Right lobe of liver (tissue), 6 donors: ENCODE measurements around the gene KCNIP3. TPM values are rescaled to one million over a fixed set of nuclear protein-coding genes. Genes with fewer than 3 reads are reported as not detected.

ENCODE experiments used
- ATAC-seq, 4 donors: fragments of 200-7000 bp; cut with Tn5 transposase; one replicate each; pipeline ENCODE4 v1.9.1; 2020; ENCODE audit warnings: mild to moderate bottlenecking in 4 of 4, moderate library complexity in 4 of 4
- DNase-seq, 3 donors: peaks; one replicate each; pipeline ENCODE4 v3.0.0-alpha.2; 2020
- H3K27ac ChIP-seq, 3 donors: fragments of 200-600 bp; one replicate each; pipeline ENCODE4 v1.8.0; 2022
- H3K27me3 ChIP-seq, 2 donors: fragments of 200-600 bp; one replicate each; pipeline ENCODE4 v1.8.0; 2022
- H3K36me3 ChIP-seq, 4 donors: fragments of 200-600 bp; sonication (generic) in 1 of 4; one replicate each; pipeline versions ENCODE4 v1.5.1 to v1.8.0; 2017 to 2022; ENCODE audit warnings: control low read depth in 1 of 4
- H3K4me1 ChIP-seq, 4 donors: fragments of 200-600 bp; sonication (generic) in 1 of 4; one replicate each; pipeline versions ENCODE4 v1.5.1 to v1.8.0; 2017 to 2022; ENCODE audit warnings: control low read depth in 1 of 4
- H3K4me3 ChIP-seq, 3 donors: fragments of 200-600 bp; one replicate each; pipeline ENCODE4 v1.8.0; 2022
- H3K9me3 ChIP-seq, 4 donors: fragments of 200-600 bp; sonication (generic) in 1 of 4; one replicate each; pipeline versions ENCODE4 v1.5.1 to v1.8.0; 2017 to 2022; ENCODE audit warnings: control low read depth in 1 of 4
- CTCF ChIP-seq, 4 donors: fragments of 200-600 bp in 3 of 4; fragments of 450-650 bp in 1 of 4; IDR thresholded peaks; one replicate each; pipeline versions ENCODE4 v1.5.1 to v1.8.0; 2016 to 2022; ENCODE audit warnings: antibody characterized with exemption in 4 of 4, mild to moderate bottlenecking in 2 of 4
- POLR2A ChIP-seq: fragments of 450-650 bp; IDR thresholded peaks from one replicate; pipeline ENCODE4 v1.6.1; 2017; ENCODE audit warnings: antibody characterized with exemption, mild to moderate bottlenecking
- WGBS: methylation state at CpG from one replicate; pipeline ENCODE4 v1.1.6; 2018; ENCODE audit warnings: low coverage, low lambda C conversion rate; ENCODE audit not compliant: insufficient coverage; ENCODE audit errors: missing lambda C conversion rate; 5-methylcytosine and 5-hydroxymethylcytosine counted together
- intact Hi-C, 2 donors: fragments of 100-400 bp; cut with DNase I; formaldehyde crosslinking; loops; one replicate each; pipeline versions ENCODE4 v1.11.2 to v1.14.1; 2022
- total RNA-seq, 6 experiments: library from RNA; depleted of rRNA in 2 of 6; stranded (reverse); fragments of >200 nt in 2 of 6; fragmentation: NEBNext Ultra II Directional in 3 of 6; extraction: Animal tissue kit (Norgen Biotek cat#: 25700) in 3 of 6; gene quantifications; one replicate each; pipeline versions ENCODE4 v1.1.0 to v1.2.4, GENCODE V29; 2016 to 2023
- donor health status: DM: no; HTN: yes; CAD: no.
- donor health status: DM: no; HTN: no; CAD: no.
- donor health status: DM: no; HTN: no; CAD: no.
- donor health status: DM: no; HTN: yes; CAD: no.
- donor health status: DM: no; HTN: yes; CAD: no.

KCNIP3 gene
- total RNA-seq, 6 experiments from 2014 or later = 0.46 to 3.3 (median 1.2) TPM

- 60% methylated on average over 1 of the region's 9 CpGs for WGBS
- H3K4me3 ChIP-seq = no peak overlapping the region
- intact Hi-C loops = no loop called here
- H3K9me3 ChIP-seq = no peaks in the 10 kb centered on the region
- no peak for ATAC-seq
- no peaks in the 10 kb centered on the region for H3K36me3 ChIP-seq
- TF ChIP-seq CTCF (IDR thresholded peaks at IDR 0.05) (no peak), POLR2A (no peak)
- H3K27ac ChIP-seq = no peak overlapping the region
- no peaks in the 10 kb centered on the region for H3K4me1 ChIP-seq
- H3K27me3 ChIP-seq = no peaks in the 10 kb centered on the region
- DNase-seq = no peak
These were observed 1.5 kb downstream of the KCNIP3 start for GRCh38 chr2:95298486-95299111.

DNA sequence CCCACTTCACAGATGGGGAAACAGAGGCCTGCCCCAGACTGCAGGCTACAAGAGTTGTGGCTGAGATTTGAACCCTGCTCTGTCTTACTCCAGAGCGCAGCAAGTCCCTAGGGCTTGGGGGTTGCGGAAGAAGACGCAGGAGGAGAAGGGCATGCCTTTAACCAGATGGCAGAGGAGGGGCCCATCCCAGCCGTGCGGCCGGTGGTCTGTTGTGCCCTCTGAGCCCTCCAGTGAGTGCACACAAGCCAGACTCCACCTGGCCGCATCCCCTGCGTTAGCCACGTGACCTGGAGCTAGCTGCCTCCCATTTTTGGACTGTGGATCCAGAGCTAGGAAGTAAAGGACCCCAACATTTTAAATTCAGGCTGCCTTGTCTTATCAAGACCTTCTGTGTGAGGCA is 2.8 kb downstream of the KCNIP3 start:
- Histone ChIP-seq H3K36me3 (no peaks in the 10 kb centered on the region), H3K9me3 (no peaks in the 10 kb centered on the region), H3K4me3 (no peak overlapping the region), H3K4me1 (peaks cover 0 to 9% (median 6%) of the 10 kb centered on the region in 4 donors), H3K27ac (no peak overlapping the region), H3K27me3 (no peaks in the 10 kb centered on the region)
- DNase-seq (no peak), ATAC-seq (no peak)
- TF ChIP-seq CTCF (IDR thresholded peaks at IDR 0.05) (no peak), POLR2A (no peak)
- WGBS = no CpG with 5 or more reads among the region's 9 CpGs
- intact Hi-C loops = no loop called here

DNA sequence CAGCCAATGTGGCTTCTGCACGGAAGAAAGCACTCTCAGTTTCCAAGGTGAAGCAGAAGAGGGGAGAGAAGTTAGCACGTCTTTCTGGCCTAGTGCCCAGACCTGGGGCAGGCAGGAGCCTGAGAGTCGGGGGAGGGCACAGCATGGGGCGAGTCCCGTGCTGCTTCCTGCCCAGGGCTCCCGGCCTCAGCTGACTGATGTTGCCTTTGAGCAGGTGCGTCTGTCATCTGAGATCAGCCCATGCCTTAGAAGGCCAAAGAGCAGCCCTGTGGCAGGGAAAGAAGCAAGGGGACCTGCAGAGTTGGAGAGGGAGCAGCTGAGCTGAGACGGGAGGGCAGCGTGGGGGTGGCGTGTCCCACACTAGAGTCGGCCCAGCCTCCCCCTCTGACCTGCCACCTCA is 3.3 kb downstream of the KCNIP3 start:
- Histone ChIP-seq H3K27ac (no peak overlapping the region), H3K4me3 (no peak overlapping the region), H3K9me3 (no peaks in the 10 kb centered on the region), H3K4me1 (peaks cover 0 to 13% (median 8%) of the 10 kb centered on the region in 4 donors), H3K27me3 (no peaks in the 10 kb centered on the region), H3K36me3 (no peaks in the 10 kb centered on the region)
- TF ChIP-seq POLR2A (no peak), CTCF (IDR thresholded peaks at IDR 0.05) (no peak)
- intact Hi-C loops = no loop called here
- 43% methylated on average over 4 of the region's 11 CpGs for WGBS
- ATAC-seq (no peak), DNase-seq (no peak)

DNA sequence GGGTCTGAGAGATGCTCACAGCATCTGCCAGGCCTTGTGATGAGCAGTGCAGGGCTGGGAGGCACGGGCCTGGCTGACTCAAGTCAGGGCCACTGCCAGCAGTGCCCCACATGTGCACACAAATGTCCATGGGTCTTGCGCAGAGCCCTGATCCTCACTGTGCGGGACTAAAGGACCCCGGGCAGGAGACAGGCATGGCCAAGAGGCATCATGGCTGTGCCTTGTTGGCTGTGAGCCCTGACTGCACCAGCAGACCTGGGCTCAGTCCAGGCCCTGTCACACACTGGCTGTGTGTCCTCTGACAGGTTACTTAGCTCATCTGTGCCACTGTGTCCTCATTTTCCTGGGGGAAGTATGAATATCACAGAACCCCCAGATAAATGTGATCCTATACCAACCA is 4.0 kb downstream of the KCNIP3 start:
- Histone ChIP-seq H3K27ac (no peak overlapping the region), H3K27me3 (no peaks in the 10 kb centered on the region), H3K9me3 (no peaks in the 10 kb centered on the region), H3K36me3 (no peaks in the 10 kb centered on the region), H3K4me3 (no peak overlapping the region), H3K4me1 (peaks cover 0 to 17% (median 8%) of the 10 kb centered on the region in 4 donors)
- TF ChIP-seq CTCF (IDR thresholded peaks at IDR 0.05) (no peak), POLR2A (no peak)
- intact Hi-C loops = no loop called here
- ATAC-seq (no peak), DNase-seq (no peak)
- WGBS = no CpG with 5 or more reads among the region's 4 CpGs
